H7 (cell line): ENCODE results near the gene TRIM71. TPM values are rescaled to one million over a fixed set of nuclear protein-coding genes. Genes with fewer than 3 reads are reported as not detected.
"Not testable (repeated sequence)": the region's sequence is repeated elsewhere in the genome, so short reads cannot be mapped to it uniquely, and the experiment has no call there.

Source experiments
- DNase-seq: peaks from one replicate; pipeline ENCODE4 v3.0.0; 2012
- H3K27me3 ChIP-seq: 2 replicates; pipeline ENCODE4 v1.6.0; 2011; ENCODE audit warnings: mild to moderate bottlenecking, low read length; ENCODE audit not compliant: control insufficient read depth, insufficient read depth
- H3K36me3 ChIP-seq: replicated peaks from 2 replicates; pipeline ENCODE4 v1.5.1; 2011; ENCODE audit warnings: low read length; ENCODE audit not compliant: control insufficient read depth, insufficient read depth
- H3K4me3 ChIP-seq: 2 replicates; pipeline ENCODE4 v1.5.1; 2011; ENCODE audit warnings: low read depth, mild to moderate bottlenecking, control low read depth, low read length, moderate library complexity; ENCODE audit not compliant: insufficient read depth
- total RNA-seq: library from RNA; depleted of rRNA; stranded (reverse); fragments of >200 nt; shearing (Covaris generic); gene quantifications from 2 replicates; pipeline ENCODE4 v1.2.3, GENCODE V29; 2014

Gene TRIM71
- total RNA-seq, 1 experiment from 2014 or later, result 105 TPM

DNA sequence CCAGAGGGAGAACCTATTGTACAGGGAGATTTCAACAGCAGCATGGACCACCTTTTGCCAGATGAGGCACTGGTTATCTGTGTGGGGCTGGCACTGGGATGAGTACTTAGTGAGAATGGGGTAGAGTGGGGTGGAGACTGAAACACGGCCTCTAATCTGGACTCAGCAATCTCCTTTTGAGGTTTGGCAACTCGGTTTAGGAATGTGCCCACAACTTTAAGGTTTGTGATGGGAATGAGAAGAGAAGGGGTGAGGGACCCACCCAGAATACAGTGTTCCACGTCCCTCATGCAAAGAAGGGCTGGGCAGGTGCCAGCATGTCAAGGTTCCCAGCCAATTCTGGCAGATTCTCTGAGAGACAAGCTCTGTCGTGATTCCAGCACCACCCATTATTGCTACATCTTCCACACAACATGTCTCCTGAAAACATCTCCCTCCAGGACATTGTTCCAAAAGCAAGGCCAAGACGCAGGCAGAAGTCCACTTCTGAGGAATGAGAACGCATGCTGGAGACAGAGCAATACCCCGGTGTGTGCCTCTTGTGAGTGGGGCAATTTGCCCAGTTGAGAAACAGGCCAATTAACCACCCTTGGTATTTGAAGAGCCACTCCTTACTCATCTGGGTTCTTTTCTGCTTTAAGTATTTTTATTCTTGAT lies 96.1 kb downstream of the TRIM71 start:
- DNase-seq, result peak; percentile 3
- no peak overlapping the region for H3K4me3 ChIP-seq
- H3K27me3 ChIP-seq, result no peaks in the 10 kb centered on the region
- no peaks in the 10 kb centered on the region for H3K36me3 ChIP-seq

DNA sequence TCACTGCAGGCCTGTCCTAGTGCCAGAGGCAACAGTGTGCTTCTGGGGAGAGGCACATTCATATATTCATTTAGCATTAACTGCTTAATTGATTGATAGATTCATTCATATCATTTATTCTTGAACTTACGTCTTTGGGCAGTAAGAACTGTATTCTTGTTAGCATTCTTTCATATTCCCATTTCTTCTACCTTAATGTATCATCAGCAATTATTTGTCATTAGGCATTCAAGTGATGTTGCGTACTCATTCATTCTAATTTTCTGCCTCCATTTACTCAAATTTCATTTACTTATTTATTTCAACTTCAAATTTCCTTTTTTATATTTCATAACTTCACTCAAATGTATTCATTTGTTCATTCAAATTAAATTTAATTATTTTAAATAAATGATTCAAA lies 102.1 kb downstream of the TRIM71 start:
- no peak for DNase-seq
- no peaks in the 10 kb centered on the region for H3K36me3 ChIP-seq

DNA sequence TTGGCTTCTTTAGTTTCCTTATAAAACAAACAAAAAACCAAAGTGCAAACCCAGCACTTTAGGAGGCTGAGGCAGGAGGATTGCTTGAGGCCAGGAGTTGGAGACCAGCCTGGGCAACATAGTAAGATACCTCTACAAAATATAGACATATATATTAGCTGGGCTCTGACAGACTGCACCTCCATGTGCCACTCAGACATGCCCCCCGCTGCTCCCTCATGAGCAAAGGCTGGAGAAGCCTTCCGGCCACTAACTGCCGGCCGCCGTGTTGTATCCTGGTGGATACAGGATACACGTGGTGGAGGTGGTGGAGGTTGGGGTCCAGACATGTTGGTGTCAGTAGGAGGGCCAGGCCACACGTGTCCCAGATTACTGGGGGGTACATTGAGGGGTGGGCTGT lies 104.3 kb downstream of the TRIM71 start:
- H3K27me3 ChIP-seq, result no peaks in the 10 kb centered on the region
- DNase-seq, result no peak
- no peak overlapping the region for H3K4me3 ChIP-seq
- no peaks in the 10 kb centered on the region for H3K36me3 ChIP-seq

More for the DNA sequence above, 102.1 kb downstream of the TRIM71 start:
- no peaks in the 10 kb centered on the region for H3K27me3 ChIP-seq
- H3K4me3 ChIP-seq, result no peak overlapping the region

DNA sequence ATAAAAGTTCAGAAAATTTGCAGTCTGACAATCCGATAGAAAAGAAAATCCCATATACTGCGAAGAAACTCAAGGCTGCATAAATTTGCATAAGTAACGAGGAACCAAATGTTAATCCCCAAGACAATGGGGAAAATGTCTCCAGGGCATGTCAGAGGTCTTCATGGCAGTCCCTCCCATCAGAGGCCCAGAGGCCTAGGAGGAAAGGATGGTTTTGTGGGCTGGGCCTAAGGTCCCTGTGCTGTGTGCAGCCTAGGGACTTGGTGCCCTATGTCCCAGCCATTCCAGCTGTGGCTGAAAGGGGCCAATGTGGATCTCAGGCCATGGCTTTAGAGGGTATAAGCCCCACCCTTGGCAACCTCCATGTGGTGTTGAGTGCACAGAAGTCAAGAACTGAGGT lies 112.4 kb downstream of the TRIM71 start:
- Histone ChIP-seq H3K27me3 (no peaks in the 10 kb centered on the region), H3K4me3 (no peak overlapping the region), H3K36me3 (no peaks in the 10 kb centered on the region)
- DNase-seq, result no peak

DNA sequence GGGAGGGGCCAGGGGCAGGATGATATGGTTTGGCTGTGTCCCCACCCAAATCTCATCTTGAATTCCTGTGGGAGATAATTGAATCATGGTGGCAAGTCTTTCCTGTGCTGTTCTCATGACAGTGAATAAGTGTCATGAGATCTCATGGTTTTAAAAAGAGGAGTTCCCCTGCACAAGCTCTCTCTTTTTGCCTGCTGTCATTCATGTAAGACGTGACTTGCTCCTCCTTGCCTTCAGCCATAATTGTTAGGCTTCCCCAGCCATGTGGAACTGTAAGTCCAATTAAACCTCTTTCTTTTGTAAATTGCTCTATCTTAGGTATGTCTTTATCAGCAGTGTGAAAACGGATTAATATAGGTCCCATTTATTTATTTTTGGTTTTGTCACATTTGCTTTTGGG lies 113.5 kb downstream of the TRIM71 start:
- H3K4me3 ChIP-seq, H3K27me3 ChIP-seq, DNase-seq, H3K36me3 ChIP-seq: not testable (repeated sequence)

GRCh38 chr3:32934150-32934742 lies 116.4 kb downstream of the TRIM71 start:
- H3K27me3 ChIP-seq, result no peaks in the 10 kb centered on the region
- DNase-seq, result peak; percentile 43
- no peak overlapping the region for H3K4me3 ChIP-seq
- H3K36me3 ChIP-seq, result no peaks in the 10 kb centered on the region

GRCh38 chr3:32937331-32937730 lies 119.5 kb downstream of the TRIM71 start:
- DNase-seq, result no peak
- Histone ChIP-seq H3K4me3 (no peak overlapping the region), H3K27me3 (no peaks in the 10 kb centered on the region), H3K36me3 (no peaks in the 10 kb centered on the region)

DNA sequence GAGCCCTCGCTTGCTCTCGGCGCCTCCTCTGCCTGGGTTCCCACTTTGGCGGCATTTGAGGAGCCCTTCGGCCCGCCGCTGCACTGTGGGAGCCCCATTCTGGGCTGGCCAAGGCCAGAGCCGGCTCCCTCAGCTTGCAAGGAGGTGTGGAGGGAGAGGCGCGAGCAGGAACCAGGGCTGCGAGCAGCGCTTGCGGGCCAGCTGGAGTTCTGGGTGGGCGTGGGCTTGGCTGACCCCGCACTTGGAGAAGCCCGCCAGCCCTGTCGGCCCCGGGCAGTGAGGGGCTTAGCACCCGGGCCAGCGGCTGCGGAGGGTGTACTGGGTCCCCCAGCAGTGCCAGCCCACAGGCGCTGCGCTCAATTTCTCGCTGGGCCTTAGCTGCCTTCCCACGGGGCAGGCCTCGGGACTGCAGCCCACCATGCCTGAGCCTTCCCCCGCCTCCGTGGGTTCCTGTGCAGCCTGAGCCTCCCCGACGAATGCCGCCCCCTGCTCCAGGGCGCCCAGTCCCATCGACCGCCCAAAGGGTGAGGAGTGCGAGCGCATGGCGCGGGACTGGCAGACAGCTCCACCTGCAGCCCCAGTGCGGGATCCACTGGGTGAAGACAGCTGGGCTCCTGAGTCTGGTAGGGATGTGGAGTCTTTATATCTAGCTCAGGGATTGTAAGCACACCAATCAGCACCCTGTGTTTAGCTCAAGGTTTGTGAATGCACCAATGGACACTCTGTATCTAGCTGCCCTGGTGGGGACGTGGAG lies 121.9 kb downstream of the TRIM71 start:
- H3K4me3 ChIP-seq, DNase-seq, H3K27me3 ChIP-seq, H3K36me3 ChIP-seq: not testable (repeated sequence)

- DNase-seq, result no peak
- Histone ChIP-seq H3K4me3 (no peak overlapping the region), H3K27me3 (no peaks in the 10 kb centered on the region), H3K36me3 (no peaks in the 10 kb centered on the region)
Observed at GRCh38 chr3:32940726-32941125, 122.9 kb downstream of the TRIM71 start.

GRCh38 chr3:32945136-32945535 lies 127.3 kb downstream of the TRIM71 start:
- no peak overlapping the region for H3K4me3 ChIP-seq
- no peaks in the 10 kb centered on the region for H3K27me3 ChIP-seq
- DNase-seq, result no peak
- H3K36me3 ChIP-seq, result no peaks in the 10 kb centered on the region

- H3K4me3 ChIP-seq, H3K27me3 ChIP-seq, H3K36me3 ChIP-seq, DNase-seq: not testable (repeated sequence)
Observed at GRCh38 chr3:32945598-32945997, 127.8 kb downstream of the TRIM71 start.

DNA sequence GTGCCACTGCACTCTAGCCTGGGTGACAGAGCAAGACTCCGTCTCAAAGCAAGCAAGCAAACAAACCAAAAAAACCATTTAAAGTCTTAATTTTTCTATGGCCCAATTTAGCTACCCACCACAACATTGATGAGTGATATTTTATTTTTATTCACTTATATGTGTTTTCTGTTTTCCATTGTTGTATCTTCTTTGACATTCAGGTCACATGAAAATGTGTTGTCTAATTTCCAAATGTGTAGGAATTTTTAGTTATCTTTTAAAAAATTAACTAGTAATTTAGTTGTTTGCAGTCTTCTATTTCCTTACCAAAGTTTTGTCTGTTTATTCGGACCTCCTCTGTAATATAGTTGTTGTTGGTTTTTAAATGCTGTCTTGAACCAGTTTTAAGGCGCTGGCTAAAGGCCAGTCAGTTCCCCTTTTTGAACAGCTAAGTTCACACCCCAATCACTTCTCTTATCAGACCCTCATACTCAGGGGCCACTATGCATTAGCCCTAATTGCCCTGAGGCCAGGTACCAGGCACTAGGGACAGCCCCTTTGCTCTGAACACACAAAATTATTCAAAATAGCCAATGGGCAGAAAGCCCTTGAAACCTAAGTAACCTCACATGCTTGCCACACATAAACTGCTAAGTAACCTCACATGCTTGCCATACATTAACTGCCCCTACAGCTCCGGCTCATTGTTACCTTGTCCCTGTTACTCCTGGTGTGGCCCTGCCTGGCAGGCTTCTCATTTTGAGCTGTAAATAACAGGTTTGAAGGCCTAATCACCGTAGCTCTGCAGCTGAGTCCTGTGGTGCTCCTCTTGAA lies 129.4 kb downstream of the TRIM71 start:
- no peaks in the 10 kb centered on the region for H3K36me3 ChIP-seq
- no peak overlapping the region for H3K4me3 ChIP-seq
- no peaks in the 10 kb centered on the region for H3K27me3 ChIP-seq
- no peak for DNase-seq
